Left cardiac atrium (tissue), 4 donors: ENCODE measurements around the gene KIFAP3. TPM values are rescaled to one million over a fixed set of nuclear protein-coding genes. Genes with fewer than 3 reads are reported as not detected.
A peak's percentile ranks its signal among the peaks of the same experiment; 100 is the strongest.
"Not testable (repeated sequence)": the region's sequence is repeated elsewhere in the genome, so short reads cannot be mapped to it uniquely, and the experiment has no call there.

ENCODE experiments used
- ATAC-seq, 2 donors: fragments of 200-7000 bp; cut with Tn5 transposase; one replicate each; pipeline ENCODE4 v1.9.1; 2020; ENCODE audit warnings: mild to moderate bottlenecking in 2 of 2, moderate library complexity in 2 of 2
- DNase-seq: peaks from one replicate; pipeline ENCODE4 v3.0.0-alpha.2; 2020
- intact Hi-C, 2 donors: fragments of 100-400 bp; cut with DNase I; formaldehyde crosslinking; loops; one replicate each; pipeline versions ENCODE4 v1.14.1 to v1.15.1; 2022 to 2023
- total RNA-seq, 2 donors: library from RNA; stranded (reverse); fragmentation: NEBNext Ultra II Directional; extraction: Animal tissue kit (Norgen Biotek cat#: 25700); gene quantifications; one replicate each; pipeline ENCODE4 v1.2.1, GENCODE V29; 2021
- donor health status: DM: no; HTN: yes; CAD: no.
- donor health status: DM: no; HTN: yes; CAD: no; lungs with severe emphysema.
- donor health status: DM: yes; HTN: yes; CAD: no.
- donor health status: Dilated cardiomyopathy.

Gene KIFAP3
- total RNA-seq, 2 donors from 2014 or later: 41.4 to 58.6 TPM

- intact Hi-C loops: no loop called here
- ATAC-seq (no peak), DNase-seq (no peak)
These were observed 5.6 kb downstream of the KIFAP3 start for GRCh38 chr1:170068923-170069322.

GRCh38 chr1:170067253-170067819 is 7.2 kb downstream of the KIFAP3 start:
- no peak for DNase-seq
- peak in 1 of 2 donors; percentile 34 for ATAC-seq
- intact Hi-C loops: no loop called here

GRCh38 chr1:170064821-170065220 is 9.7 kb downstream of the KIFAP3 start:
- intact Hi-C loops: no loop called here
- no peak for DNase-seq
- no peak for ATAC-seq

DNA sequence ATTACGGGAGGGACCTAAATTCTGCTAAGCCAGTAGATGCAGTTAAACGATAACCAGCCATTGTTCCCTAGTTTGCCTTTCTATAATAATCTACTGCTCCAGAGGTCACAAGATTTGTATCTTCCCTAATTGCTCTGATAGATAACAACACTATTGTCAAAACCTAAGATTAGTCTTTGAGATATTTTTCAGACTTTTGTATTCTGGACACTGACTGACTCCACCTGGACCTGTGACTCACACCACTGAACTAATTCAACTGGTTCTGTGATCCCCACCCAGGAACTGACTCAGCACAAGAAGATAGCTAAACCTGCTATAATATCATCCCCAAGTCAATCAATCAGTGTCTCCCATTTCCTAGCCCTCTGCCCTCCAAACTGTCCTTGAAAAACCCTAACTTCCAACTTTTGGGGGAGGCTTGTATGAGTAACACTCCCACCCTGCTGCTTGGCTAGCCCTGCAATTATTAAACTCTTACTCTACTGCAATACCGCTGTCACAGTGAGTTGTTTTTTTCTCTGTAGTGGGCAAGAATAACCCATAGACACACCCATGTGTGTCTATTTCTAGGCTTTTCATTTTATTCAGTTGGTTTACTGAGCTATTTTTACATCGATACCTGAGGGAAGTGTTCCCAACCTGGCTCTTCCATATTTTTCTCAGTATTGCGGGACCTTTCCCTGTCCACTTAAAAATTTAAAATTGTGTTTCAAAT is 11.2 kb downstream of the KIFAP3 start:
- intact Hi-C loops: no loop called here
- no peak for DNase-seq
- ATAC-seq: peak in 1 of 2 donors; percentile 42

DNA sequence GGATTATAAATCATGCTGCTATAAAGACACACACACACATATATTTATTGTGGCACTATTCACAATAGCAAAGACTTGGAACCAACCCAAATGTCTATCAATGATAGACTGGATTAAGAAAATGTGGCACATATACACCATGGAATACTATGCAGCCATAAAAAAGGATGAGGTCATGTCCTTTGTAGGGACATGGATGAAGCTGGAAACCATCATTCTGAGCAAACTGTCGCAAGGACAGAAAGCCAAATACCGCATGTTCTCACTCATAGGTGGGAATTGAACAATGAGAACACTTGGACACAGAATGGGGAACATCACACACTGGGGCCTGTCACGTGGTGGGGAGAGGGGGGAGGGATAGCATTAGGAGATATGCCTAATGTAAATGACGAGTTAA is 12.8 kb downstream of the KIFAP3 start:
- DNase-seq, ATAC-seq, intact Hi-C loops: not testable (repeated sequence)

DNA sequence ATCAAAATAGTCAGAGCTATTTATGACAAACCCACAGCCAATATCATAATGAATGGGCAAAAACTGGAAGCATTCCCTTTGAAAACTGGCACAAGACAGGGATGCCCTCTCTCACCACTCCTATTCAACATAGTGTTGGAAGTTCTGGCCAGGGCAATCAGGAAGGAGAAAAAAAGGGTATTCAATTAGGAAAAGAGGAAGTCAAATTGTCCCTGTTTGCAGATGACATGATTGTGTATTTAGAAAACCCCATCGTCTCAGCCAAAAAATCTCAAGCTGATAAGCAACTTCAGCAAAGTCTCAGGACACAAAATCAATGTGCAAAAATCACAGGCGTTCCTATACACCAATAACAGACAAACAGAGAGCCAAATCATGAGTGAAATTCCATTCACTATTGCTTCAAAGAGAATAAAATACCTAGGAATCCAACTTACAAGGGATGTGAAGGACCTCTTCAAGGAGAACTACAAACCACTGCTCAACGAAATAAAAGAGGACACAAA is 14.4 kb downstream of the KIFAP3 start:
- intact Hi-C loops: not testable (repeated sequence)

DNA sequence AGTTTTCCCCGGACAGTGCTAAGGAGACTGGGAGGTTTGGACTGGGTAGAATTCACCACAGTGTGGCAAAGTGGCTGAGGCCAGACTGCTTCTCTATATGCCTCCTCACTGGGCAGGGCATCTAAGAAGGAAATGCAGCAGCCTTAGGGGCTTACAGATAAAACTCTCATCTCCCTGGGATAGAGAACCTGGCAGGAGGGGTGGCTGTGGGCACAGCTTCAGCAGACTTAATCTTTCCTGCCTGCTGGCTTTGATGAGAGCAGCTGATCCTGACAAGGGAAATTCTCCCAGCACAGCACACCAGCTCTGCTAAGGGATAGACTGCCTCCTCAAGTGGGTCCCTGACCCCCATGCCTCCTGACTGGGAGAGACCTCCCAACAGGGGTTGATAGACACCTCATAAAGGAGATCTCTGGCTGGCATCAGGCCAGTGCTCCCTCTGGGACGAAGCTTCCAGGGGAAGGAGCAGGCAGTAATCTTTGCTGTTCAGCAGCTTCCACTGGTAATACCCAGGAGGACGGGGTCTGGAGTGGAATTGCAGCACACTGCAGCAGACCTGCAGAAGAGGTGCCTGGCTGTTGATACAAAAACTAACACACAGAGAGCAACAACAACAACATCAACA is 25.2 kb downstream of the KIFAP3 start:
- intact Hi-C loops: no loop called here
- ATAC-seq: no peak
- DNase-seq: peak; percentile 18

More for the DNA sequence above, 14.4 kb downstream of the KIFAP3 start:
- ATAC-seq, DNase-seq: not testable (repeated sequence)

GRCh38 chr1:170048515-170048914 is 26.0 kb downstream of the KIFAP3 start:
- intact Hi-C loops: no loop called here
- no peak for DNase-seq
- ATAC-seq: no peak

DNA sequence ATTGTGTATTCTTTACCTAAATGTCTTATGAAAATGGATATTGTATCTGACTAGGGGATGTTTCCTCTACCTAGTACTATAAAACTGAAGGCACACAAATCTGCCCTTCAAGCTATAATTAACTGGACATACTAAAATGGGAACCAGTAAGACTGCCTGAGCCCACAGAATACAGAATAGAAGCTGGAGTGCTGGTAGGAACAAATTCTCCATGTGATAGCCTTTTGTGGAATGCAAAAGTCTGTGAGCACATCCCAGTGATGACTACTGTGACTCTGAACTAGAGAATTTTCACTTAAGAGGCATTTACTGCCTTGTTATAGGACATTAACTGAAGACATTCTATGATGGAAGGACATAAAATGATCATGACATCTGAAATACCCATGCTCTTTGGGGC is 30.3 kb downstream of the KIFAP3 start:
- DNase-seq: no peak
- intact Hi-C loops: no loop called here
- ATAC-seq: peak; percentile 61 to 72

DNA sequence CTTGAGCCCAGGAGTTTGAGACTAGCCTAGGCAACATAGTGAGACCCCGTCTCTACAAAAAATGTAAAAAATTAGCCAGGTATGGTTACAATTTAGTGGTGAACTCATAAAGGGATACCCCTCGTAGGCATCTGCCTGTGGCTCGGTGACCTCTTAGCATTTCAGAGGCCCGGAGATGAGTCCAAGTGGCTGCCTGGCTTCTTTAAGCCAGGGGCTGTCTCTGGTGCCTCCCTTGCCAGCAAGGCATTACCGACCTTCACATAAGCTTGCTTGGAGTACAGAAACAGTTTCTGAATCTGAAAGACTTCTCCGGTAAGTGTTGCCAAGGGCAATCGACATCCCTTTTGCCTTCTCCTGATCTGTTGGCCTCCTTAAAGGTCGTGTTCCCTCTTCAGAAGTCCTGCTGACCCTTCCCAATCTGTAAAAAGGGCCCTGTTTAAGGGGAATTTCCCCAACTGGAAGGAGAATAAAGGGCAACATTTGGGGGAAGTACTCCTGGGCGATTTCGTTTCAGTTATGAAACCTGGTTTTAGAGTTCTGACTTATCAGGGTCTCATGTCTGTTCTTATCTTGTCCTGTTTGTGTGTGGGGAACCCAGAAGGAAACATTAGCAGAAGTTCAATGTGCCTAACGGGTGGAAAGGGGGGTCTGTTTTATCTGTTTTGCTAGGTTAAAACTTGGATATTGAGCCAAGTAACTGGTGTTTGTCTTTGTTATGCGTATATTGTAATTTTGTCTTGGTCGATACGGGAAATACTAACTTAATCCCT is 32.9 kb downstream of the KIFAP3 start:
- intact Hi-C loops: no loop called here
- DNase-seq (no peak), ATAC-seq (no peak)

GRCh38 chr1:170032531-170033280 is 41.8 kb downstream of the KIFAP3 start:
- intact Hi-C loops: no loop called here
- no peak for ATAC-seq
- no peak for DNase-seq

GRCh38 chr1:170030212-170030611 is 44.3 kb downstream of the KIFAP3 start:
- no peak for ATAC-seq
- intact Hi-C loops: no loop called here
- no peak for DNase-seq

DNA sequence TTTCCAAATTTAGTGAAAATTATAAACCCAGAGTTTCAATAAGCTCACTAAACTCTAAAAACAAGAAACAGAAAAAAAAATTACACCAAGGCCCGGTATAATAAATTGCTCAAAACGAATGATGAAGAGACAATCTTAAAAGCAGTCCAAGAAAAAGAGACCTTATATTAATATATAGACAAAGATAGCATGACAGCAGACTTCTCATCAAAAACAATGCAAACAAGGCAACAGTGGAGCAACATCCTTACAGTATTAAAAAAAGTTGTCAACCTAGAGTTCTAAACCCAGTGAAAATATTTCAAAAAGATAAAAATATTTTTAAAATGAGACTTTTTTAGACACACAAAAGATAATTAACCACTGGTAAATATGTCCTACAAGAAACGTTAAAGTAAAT is 46.7 kb downstream of the KIFAP3 start:
- ATAC-seq (no peak), DNase-seq (no peak)
- intact Hi-C loops: no loop called here

DNA sequence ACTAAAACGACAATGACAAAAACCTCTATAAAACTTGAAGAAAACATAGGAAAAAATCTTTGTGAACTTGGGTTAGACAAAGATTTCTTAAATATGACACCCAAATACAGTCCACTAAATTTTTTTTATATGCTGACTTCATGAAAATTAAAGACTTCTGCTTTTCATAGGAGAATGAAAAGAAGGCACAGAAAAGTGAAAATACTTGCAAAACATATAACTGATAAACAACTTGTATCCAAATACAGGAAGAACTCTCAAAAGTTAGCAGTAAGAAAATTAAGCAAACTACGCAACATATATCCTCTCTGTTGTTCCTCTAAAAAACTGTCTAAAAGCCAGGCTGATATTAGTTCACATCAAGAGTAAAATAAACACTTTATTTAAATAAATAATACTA is 53.6 kb downstream of the KIFAP3 start:
- DNase-seq (no peak), ATAC-seq (no peak)
- intact Hi-C loops: no loop called here

- DNase-seq (no peak), ATAC-seq (no peak)
- intact Hi-C loops: loop anchor here in 1 of 2 donors (10.0 kb wide), 2 partner anchors 657 to 747 kb away; no protein-coding TSS in a partner anchor
These were observed 57.0 kb downstream of the KIFAP3 start for GRCh38 chr1:170017478-170017877.

- no peak for DNase-seq
- intact Hi-C loops: loop anchor here in 1 of 2 donors (5.0 to 10.0 kb wide), 3 partner anchors 64 to 752 kb away; no protein-coding TSS in a partner anchor
- ATAC-seq: no peak
These were observed 61.6 kb downstream of the KIFAP3 start for GRCh38 chr1:170012920-170013319.

- DNase-seq (peak; percentile 25), ATAC-seq (no peak)
- intact Hi-C loops: loop anchor here in 1 of 2 donors (5.0 to 10.0 kb wide), 3 partner anchors 67 to 754 kb away; no protein-coding TSS in a partner anchor
These were observed 64.1 kb downstream of the KIFAP3 start for GRCh38 chr1:170010443-170010842.

DNA sequence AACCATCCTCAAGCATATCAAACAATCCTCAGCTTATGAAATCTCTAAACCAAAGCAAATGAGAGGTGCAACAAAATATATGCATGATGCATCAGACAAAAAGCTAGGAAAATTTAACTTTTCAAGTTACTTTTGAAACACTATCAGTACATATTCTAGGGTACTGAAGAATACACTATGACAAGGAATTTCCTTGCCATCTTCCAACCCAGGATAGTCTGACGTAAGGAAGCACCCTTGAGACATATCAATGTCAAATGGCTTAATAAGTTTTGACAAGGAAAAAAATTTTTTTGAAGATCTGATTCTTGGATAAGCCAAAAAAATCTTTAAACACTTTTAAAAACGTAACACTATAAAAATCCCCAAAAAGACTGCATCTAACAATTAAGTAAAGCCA is 64.9 kb downstream of the KIFAP3 start:
- ATAC-seq (no peak), DNase-seq (no peak)
- intact Hi-C loops: no loop called here

- DNase-seq, ATAC-seq, intact Hi-C loops: not testable (repeated sequence)
These were observed 65.8 kb downstream of the KIFAP3 start for GRCh38 chr1:170008745-170009144.
